ENCODE data around the gene HIPK3. TPM values are rescaled to one million over a fixed set of nuclear protein-coding genes. Genes with fewer than 3 reads are reported as not detected.
"Not testable (repeated sequence)": the region's sequence is repeated elsewhere in the genome, so short reads cannot be mapped to it uniquely, and the experiment has no call there.

HIPK3 gene
- total RNA-seq, 1 donor from 2014 or later, result 62.6 TPM

GRCh38 chr11:33303541-33303940, 46.4 kb downstream of the HIPK3 start:
- DNase-seq (ENCODE audit: low read depth in 2 of 2), result no peak

- not testable (repeated sequence) for DNase-seq (ENCODE audit: low read depth in 2 of 2)
Observed at GRCh38 chr11:33306821-33307220, 49.6 kb downstream of the HIPK3 start.

GRCh38 chr11:33307984-33308383, 50.8 kb downstream of the HIPK3 start:
- DNase-seq (ENCODE audit: low read depth in 2 of 2), result peak in 1 of 2 donors; percentile 5

- DNase-seq (ENCODE audit: low read depth in 2 of 2), result no peak
Observed at GRCh38 chr11:33309118-33309517, 51.9 kb downstream of the HIPK3 start.

GRCh38 chr11:33310720-33311500, 53.7 kb downstream of the HIPK3 start:
- no peak for DNase-seq (ENCODE audit: low read depth in 2 of 2)

- no peak for DNase-seq (ENCODE audit: low read depth in 2 of 2)
Observed at GRCh38 chr11:33311680-33312079, 54.5 kb downstream of the HIPK3 start.

GRCh38 chr11:33315822-33316221, 58.6 kb downstream of the HIPK3 start:
- no peak for DNase-seq (ENCODE audit: low read depth in 2 of 2)

GRCh38 chr11:33317662-33318061, 60.5 kb downstream of the HIPK3 start:
- peak in 1 of 2 donors; percentile 21 for DNase-seq (ENCODE audit: low read depth in 2 of 2)

- no peak for DNase-seq (ENCODE audit: low read depth in 2 of 2)
Observed at GRCh38 chr11:33320016-33320813, 63.0 kb downstream of the HIPK3 start.

- DNase-seq (ENCODE audit: low read depth in 2 of 2), result no peak
Observed at GRCh38 chr11:33320814-33321330, 63.7 kb downstream of the HIPK3 start.

GRCh38 chr11:33321422-33321821, 64.2 kb downstream of the HIPK3 start:
- no peak for DNase-seq (ENCODE audit: low read depth in 2 of 2)

GRCh38 chr11:33323421-33323820, 66.2 kb downstream of the HIPK3 start:
- DNase-seq (ENCODE audit: low read depth in 2 of 2), result no peak

GRCh38 chr11:33324302-33324985, 67.3 kb downstream of the HIPK3 start:
- DNase-seq (ENCODE audit: low read depth in 2 of 2), result no peak

GRCh38 chr11:33325451-33325850, 68.3 kb downstream of the HIPK3 start:
- DNase-seq (ENCODE audit: low read depth in 2 of 2), result no peak

GRCh38 chr11:33329705-33330329, 72.6 kb downstream of the HIPK3 start:
- DNase-seq (ENCODE audit: low read depth in 2 of 2), result peak; percentile 67 to 77

GRCh38 chr11:33333816-33334215, 76.6 kb downstream of the HIPK3 start:
- DNase-seq (ENCODE audit: low read depth in 2 of 2), result no peak

GRCh38 chr11:33334627-33335026, 77.4 kb downstream of the HIPK3 start:
- DNase-seq (ENCODE audit: low read depth in 2 of 2), result no peak

GRCh38 chr11:33339247-33339646, 82.1 kb downstream of the HIPK3 start:
- DNase-seq (ENCODE audit: low read depth in 2 of 2), result no peak

GRCh38 chr11:33344611-33345010, 87.4 kb downstream of the HIPK3 start:
- no peak for DNase-seq (ENCODE audit: low read depth in 2 of 2)

GRCh38 chr11:33347490-33348125, 90.4 kb downstream of the HIPK3 start:
- DNase-seq (ENCODE audit: low read depth in 2 of 2), result no peak

- no peak for DNase-seq (ENCODE audit: low read depth in 2 of 2)
Observed at GRCh38 chr11:33350287-33350686, 93.1 kb downstream of the HIPK3 start.

All from dermis microvascular lymphatic vessel endothelial cell (primary cell).